ENCODE data around the gene GPR152.
"Not testable (repeated sequence)": the region's sequence is repeated elsewhere in the genome, so short reads cannot be mapped to it uniquely, and the experiment has no call there.

GPR152 gene

DNA sequence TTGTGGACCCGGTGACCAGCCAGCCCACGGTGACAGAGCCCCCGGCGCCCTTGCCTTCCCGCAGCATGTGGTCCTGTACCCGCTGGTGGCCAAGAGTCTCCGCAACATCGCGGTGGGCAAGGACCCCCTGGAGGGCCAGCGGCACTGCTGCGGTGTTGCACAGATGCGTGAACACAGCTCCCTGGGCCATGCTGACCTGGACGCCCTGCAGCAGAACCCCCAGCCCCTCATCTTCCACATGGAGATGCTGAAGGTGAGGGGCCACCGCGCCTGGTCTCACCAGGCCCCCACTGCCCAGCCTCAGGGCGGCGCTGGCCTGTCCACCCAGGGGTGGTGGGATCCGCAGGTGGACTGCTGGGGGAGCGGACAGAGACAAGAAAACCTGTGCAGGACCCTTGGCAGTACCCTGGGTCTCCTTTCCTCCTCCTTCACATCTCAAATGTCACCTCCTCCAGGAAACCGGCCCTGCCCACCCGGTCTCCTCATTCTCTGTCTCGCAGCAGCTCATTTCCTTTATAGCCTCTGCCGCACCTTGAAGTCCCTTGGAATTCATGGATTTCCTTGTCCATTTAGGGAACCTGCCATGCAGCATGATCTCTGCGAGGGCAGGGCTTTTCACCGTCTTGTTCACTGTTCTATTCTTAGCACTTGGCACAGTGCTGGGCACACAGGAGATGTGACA is 36.8 kb upstream of the GPR152 start:
- no peak for TF ChIP-seq GABPA (IDR thresholded peaks at IDR 0.05; ENCODE audit: low read depth)
- TF ChIP-seq, protein P1, sequence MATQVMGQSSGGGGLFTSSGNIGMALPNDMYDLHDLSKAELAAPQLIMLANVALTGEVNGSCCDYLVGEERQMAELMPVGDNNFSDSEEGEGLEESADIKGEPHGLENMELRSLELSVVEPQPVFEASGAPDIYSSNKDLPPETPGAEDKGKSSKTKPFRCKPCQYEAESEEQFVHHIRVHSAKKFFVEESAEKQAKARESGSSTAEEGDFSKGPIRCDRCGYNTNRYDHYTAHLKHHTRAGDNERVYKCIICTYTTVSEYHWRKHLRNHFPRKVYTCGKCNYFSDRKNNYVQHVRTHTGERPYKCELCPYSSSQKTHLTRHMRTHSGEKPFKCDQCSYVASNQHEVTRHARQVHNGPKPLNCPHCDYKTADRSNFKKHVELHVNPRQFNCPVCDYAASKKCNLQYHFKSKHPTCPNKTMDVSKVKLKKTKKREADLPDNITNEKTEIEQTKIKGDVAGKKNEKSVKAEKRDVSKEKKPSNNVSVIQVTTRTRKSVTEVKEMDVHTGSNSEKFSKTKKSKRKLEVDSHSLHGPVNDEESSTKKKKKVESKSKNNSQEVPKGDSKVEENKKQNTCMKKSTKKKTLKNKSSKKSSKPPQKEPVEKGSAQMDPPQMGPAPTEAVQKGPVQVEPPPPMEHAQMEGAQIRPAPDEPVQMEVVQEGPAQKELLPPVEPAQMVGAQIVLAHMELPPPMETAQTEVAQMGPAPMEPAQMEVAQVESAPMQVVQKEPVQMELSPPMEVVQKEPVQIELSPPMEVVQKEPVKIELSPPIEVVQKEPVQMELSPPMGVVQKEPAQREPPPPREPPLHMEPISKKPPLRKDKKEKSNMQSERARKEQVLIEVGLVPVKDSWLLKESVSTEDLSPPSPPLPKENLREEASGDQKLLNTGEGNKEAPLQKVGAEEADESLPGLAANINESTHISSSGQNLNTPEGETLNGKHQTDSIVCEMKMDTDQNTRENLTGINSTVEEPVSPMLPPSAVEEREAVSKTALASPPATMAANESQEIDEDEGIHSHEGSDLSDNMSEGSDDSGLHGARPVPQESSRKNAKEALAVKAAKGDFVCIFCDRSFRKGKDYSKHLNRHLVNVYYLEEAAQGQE (IDR thresholded peaks at IDR 0.05; ENCODE audit: insufficient replicate concordance, low read depth): no peak
- TF ChIP-seq, protein P2, sequence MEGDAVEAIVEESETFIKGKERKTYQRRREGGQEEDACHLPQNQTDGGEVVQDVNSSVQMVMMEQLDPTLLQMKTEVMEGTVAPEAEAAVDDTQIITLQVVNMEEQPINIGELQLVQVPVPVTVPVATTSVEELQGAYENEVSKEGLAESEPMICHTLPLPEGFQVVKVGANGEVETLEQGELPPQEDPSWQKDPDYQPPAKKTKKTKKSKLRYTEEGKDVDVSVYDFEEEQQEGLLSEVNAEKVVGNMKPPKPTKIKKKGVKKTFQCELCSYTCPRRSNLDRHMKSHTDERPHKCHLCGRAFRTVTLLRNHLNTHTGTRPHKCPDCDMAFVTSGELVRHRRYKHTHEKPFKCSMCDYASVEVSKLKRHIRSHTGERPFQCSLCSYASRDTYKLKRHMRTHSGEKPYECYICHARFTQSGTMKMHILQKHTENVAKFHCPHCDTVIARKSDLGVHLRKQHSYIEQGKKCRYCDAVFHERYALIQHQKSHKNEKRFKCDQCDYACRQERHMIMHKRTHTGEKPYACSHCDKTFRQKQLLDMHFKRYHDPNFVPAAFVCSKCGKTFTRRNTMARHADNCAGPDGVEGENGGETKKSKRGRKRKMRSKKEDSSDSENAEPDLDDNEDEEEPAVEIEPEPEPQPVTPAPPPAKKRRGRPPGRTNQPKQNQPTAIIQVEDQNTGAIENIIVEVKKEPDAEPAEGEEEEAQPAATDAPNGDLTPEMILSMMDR (IDR thresholded peaks at IDR 0.05; ENCODE audit: insufficient read depth, low read length): no peak
- TF ChIP-seq SPI1 (IDR thresholded peaks at IDR 0.05; ENCODE audit: borderline replicate concordance, low read depth): no peak
- TF ChIP-seq POLR2AphosphoS5 (IDR thresholded peaks at IDR 0.05; ENCODE audit: low read depth): no peak
- no peak for DNase-seq (ENCODE audit: low read depth in 1 of 2, low spot score in 1 of 2)
- Histone ChIP-seq H3K27ac (replicated peaks) (no peak overlapping the region), H3K4me3 (replicated peaks; ENCODE audit: insufficient read depth, low read length) (no peak overlapping the region), H3K27me3 (ENCODE audit: insufficient read depth, poor library complexity, severe bottlenecking) (no peaks in the 10 kb centered on the region)

DNA sequence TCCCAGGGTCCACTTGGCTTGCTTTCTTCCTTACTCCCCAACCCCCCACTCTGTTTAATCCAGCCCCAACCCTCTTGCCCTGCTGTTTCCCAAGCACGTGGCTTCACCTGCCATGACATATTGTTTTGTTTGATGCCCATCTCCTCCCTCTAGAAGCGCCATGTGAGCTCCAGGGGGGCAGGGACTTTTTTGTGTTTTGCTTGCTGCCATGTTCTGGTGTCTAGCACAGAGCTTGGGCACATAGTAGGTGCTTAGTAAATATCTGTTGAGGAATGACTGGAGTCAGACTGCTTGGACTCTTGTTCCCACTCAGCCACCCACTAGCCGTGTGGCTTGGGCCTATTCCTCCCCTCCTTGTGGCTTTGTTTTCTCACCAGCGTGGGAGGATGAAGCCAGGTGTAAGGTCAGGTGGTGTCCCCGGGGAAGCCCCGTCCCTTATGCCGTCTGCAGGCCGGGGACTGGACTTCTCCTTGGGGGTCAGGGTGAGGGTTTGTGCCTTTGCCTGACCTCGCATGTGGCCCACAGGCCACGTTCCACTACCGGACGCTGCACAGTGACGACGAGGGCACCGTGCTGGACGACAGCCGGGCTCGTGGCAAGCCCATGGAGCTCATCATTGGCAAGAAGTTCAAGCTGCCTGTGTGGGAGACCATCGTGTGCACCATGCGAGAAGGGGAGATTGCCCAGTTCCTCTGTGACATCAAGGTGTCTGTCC is 34.1 kb upstream of the GPR152 start:
- Histone ChIP-seq H3K27me3 (ENCODE audit: insufficient read depth, poor library complexity, severe bottlenecking) (no peaks in the 10 kb centered on the region), H3K4me3 (replicated peaks; ENCODE audit: insufficient read depth, low read length) (no peak overlapping the region), H3K27ac (replicated peaks) (no peak overlapping the region)
- no peak for DNase-seq (ENCODE audit: low read depth in 1 of 2, low spot score in 1 of 2)
- no peak for TF ChIP-seq POLR2AphosphoS5 (IDR thresholded peaks at IDR 0.05; ENCODE audit: low read depth)
- no peak for TF ChIP-seq SPI1 (IDR thresholded peaks at IDR 0.05; ENCODE audit: borderline replicate concordance, low read depth)
- TF ChIP-seq, protein P2 (IDR thresholded peaks at IDR 0.05; ENCODE audit: insufficient read depth, low read length): no peak
- TF ChIP-seq, protein P1 (IDR thresholded peaks at IDR 0.05; ENCODE audit: insufficient replicate concordance, low read depth): no peak
- no peak for TF ChIP-seq GABPA (IDR thresholded peaks at IDR 0.05; ENCODE audit: low read depth)

DNA sequence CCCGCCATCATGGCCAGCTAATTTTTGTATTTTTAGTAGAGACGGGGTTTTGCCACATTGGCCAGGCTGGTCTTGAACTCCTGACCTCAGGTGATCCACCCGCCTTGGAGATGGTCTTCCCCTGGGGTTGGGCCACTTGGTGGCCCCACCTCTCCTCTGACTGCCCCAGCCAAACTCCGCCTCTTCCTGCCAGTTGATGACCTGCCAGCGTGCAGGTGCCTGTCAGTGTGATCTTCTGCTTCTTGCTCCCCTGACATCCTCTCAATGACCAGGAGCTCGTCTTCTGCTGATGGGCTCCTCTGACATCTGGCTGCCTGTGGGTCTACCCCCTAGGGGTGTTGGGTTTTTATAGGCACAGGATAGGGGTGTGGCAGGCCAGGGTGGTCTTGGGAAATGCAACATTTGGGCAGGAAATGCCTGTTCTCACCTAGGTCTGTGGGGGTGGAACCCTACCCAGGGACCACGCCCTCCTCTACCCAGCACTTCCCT is 33.4 kb upstream of the GPR152 start:
- not testable (repeated sequence) for H3K27me3 ChIP-seq (ENCODE audit: insufficient read depth, poor library complexity, severe bottlenecking); H3K4me3 ChIP-seq (replicated peaks; ENCODE audit: insufficient read depth, low read length); H3K27ac ChIP-seq (replicated peaks); DNase-seq (ENCODE audit: low read depth in 1 of 2, low spot score in 1 of 2)

DNA sequence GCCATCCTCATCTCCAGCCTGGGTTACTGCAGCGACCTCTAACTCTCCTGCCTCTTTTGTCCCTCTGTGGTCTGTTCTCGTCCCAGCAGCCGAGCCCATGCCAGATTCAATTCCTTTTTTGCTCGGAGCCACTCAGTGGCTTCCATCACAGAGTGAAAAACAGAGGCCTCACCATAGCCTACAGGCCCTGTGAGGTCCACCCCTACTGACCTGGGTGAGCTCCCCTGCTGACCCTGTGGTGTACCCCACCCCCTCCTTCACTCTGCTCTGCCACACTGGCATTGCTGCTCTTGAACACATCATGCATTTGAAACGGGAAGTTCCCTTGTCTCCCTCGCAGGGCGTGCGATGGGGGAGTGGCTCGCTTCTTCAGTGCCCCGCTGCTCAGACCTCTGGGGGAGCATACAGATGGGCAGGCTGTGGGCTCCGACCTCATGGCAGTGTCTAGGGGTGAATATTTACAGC is 32.4 kb upstream of the GPR152 start:
- Histone ChIP-seq H3K27ac (replicated peaks) (no peak overlapping the region), H3K4me3 (replicated peaks; ENCODE audit: insufficient read depth, low read length) (no peak overlapping the region), H3K27me3 (ENCODE audit: insufficient read depth, poor library complexity, severe bottlenecking) (no peaks in the 10 kb centered on the region)
- TF ChIP-seq, protein P2 (IDR thresholded peaks at IDR 0.05; ENCODE audit: insufficient read depth, low read length): no peak
- TF ChIP-seq SPI1 (IDR thresholded peaks at IDR 0.05; ENCODE audit: borderline replicate concordance, low read depth): peak; percentile 47; the same call in 1 of the 2 replicates
- DNase-seq (ENCODE audit: low read depth in 1 of 2, low spot score in 1 of 2): peak; percentile 51 to 76
